ENCODE data around the gene SH2D1B. TPM values are rescaled to one million over a fixed set of nuclear protein-coding genes. Genes with fewer than 3 reads are reported as not detected.
A peak's percentile ranks its signal among the peaks of the same experiment; 100 is the strongest.

SH2D1B gene
- total and polyA plus RNA-seq, 4 donors = 0.17 to 0.84 (median 0.30) TPM

- TF ChIP-seq, protein P1, sequence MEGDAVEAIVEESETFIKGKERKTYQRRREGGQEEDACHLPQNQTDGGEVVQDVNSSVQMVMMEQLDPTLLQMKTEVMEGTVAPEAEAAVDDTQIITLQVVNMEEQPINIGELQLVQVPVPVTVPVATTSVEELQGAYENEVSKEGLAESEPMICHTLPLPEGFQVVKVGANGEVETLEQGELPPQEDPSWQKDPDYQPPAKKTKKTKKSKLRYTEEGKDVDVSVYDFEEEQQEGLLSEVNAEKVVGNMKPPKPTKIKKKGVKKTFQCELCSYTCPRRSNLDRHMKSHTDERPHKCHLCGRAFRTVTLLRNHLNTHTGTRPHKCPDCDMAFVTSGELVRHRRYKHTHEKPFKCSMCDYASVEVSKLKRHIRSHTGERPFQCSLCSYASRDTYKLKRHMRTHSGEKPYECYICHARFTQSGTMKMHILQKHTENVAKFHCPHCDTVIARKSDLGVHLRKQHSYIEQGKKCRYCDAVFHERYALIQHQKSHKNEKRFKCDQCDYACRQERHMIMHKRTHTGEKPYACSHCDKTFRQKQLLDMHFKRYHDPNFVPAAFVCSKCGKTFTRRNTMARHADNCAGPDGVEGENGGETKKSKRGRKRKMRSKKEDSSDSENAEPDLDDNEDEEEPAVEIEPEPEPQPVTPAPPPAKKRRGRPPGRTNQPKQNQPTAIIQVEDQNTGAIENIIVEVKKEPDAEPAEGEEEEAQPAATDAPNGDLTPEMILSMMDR (IDR thresholded peaks at IDR 0.05; ENCODE audit: low read depth, low read length, missing input control) = no peak
- TF ChIP-seq SP1 (IDR thresholded peaks at IDR 0.05) (no peak), HNF4G (IDR thresholded peaks at IDR 0.05) (no peak), GABPA (IDR thresholded peaks at IDR 0.05 in 1 of 2, conservative IDR thresholded peaks at IDR 0.05 in 1 of 2) (no peak), EGR1 (IDR thresholded peaks at IDR 0.05; ENCODE audit: low read depth in 2 of 2) (no peak), FOXA2 (IDR thresholded peaks at IDR 0.05) (no peak), FOXA1 (IDR thresholded peaks at IDR 0.05) (no peak), NR2F2 (IDR thresholded peaks at IDR 0.05) (no peak), JUND (IDR thresholded peaks at IDR 0.05) (no peak), YY1 (IDR thresholded peaks at IDR 0.05) (no peak), RXRA (IDR thresholded peaks at IDR 0.05) (no peak), ZBTB33 (IDR thresholded peaks at IDR 0.05) (no peak), HNF4A (conservative IDR thresholded peaks at IDR 0.05) (no peak), TAF1 (conservative IDR thresholded peaks at IDR 0.05) (no peak)
- TF ChIP-seq, protein P2, sequence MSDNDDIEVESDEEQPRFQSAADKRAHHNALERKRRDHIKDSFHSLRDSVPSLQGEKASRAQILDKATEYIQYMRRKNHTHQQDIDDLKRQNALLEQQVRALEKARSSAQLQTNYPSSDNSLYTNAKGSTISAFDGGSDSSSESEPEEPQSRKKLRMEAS (IDR thresholded peaks at IDR 0.05) = no peak
- WGBS = 84% methylated on average over 10 of the region's 10 CpGs
- H3K27ac ChIP-seq (ENCODE audit: low read depth in 1 of 2, low read length in 2 of 2) = peak overlapping the region in 1 of 2 donors; percentile 35
- no peak overlapping the region for H3K4me3 ChIP-seq (ENCODE audit: low read depth in 1 of 3, low read length in 3 of 3)
- no peak for DNase-seq (ENCODE audit: low spot score)
- H3K9me3 ChIP-seq (ENCODE audit: control insufficient read depth in 4 of 4, low read length in 3 of 4) = no peaks in the 10 kb centered on the region
- peaks cover 2 to 22% (median 17%) of the 10 kb centered on the region in 4 donors for H3K36me3 ChIP-seq (ENCODE audit: control insufficient read depth in 4 of 4, insufficient read depth in 3 of 4, low read depth in 1 of 4, low read length in 3 of 4)
- no peaks in the 10 kb centered on the region for H3K27me3 ChIP-seq (ENCODE audit: control insufficient read depth in 4 of 4, insufficient read depth in 4 of 4, low read length in 3 of 4)
- no peak overlapping the region for H3K9ac ChIP-seq (ENCODE audit: low read depth in 1 of 2, low read length in 2 of 2)
- H3K4me1 ChIP-seq (ENCODE audit: control insufficient read depth in 4 of 4, insufficient read depth in 4 of 4, low read length in 3 of 4) = peaks cover 3 to 31% (median 15%) of the 10 kb centered on the region in 4 donors
Measured at GRCh38 chr1:162359523-162360236, 52.3 kb downstream of the SH2D1B start.

DNA sequence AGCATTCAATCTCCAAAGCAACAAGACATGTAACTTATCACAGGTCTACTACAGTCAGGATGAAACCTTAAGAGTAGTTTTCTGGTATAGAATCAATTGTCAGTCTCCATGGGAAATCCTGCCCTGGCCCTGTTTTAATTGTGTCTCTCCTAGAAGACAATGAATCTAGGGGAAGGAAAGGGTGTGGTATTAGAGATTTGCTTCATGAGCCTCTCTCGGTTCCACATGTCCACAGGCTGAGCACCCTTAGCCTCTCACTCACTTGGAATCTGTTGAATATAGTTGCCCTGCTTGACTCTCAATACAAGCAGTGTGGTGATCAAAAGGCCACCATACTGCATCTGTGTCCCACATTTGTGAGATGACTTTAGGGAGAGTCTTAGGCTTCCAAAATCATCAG lies 53.0 kb downstream of the SH2D1B start:
- H3K9me3 ChIP-seq (ENCODE audit: control insufficient read depth in 4 of 4, low read length in 3 of 4) = no peaks in the 10 kb centered on the region
- H3K9ac ChIP-seq (ENCODE audit: low read depth in 1 of 2, low read length in 2 of 2) = no peak overlapping the region
- DNase-seq (ENCODE audit: low spot score) = no peak
- peaks cover 3 to 23% (median 12%) of the 10 kb centered on the region in 4 donors for H3K4me1 ChIP-seq (ENCODE audit: control insufficient read depth in 4 of 4, insufficient read depth in 4 of 4, low read length in 3 of 4)
- 85% methylated on average over 1 of the region's 1 CpG for WGBS
- peaks cover 2 to 22% (median 17%) of the 10 kb centered on the region in 4 donors for H3K36me3 ChIP-seq (ENCODE audit: control insufficient read depth in 4 of 4, insufficient read depth in 3 of 4, low read depth in 1 of 4, low read length in 3 of 4)
- no peak overlapping the region for H3K27ac ChIP-seq (ENCODE audit: low read depth in 1 of 2, low read length in 2 of 2)
- H3K4me3 ChIP-seq (ENCODE audit: low read depth in 1 of 3, low read length in 3 of 3) = no peak overlapping the region
- no peaks in the 10 kb centered on the region for H3K27me3 ChIP-seq (ENCODE audit: control insufficient read depth in 4 of 4, insufficient read depth in 4 of 4, low read length in 3 of 4)
- TF ChIP-seq TAF1 (conservative IDR thresholded peaks at IDR 0.05) = no peak
- no peak for TF ChIP-seq RXRA (IDR thresholded peaks at IDR 0.05)
- TF ChIP-seq REST (IDR thresholded peaks at IDR 0.05) = no peak
- no peak for TF ChIP-seq ZBTB33 (IDR thresholded peaks at IDR 0.05)
- TF ChIP-seq SP1 (IDR thresholded peaks at IDR 0.05) = no peak
- no peak for TF ChIP-seq HNF4G (IDR thresholded peaks at IDR 0.05)
- TF ChIP-seq, protein P1 (IDR thresholded peaks at IDR 0.05; ENCODE audit: low read depth, low read length, missing input control) = no peak
- TF ChIP-seq, protein P3, sequence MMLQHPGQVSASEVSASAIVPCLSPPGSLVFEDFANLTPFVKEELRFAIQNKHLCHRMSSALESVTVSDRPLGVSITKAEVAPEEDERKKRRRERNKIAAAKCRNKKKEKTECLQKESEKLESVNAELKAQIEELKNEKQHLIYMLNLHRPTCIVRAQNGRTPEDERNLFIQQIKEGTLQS (IDR thresholded peaks at IDR 0.05) = no peak
- TF ChIP-seq FOXA2 (IDR thresholded peaks at IDR 0.05) = no peak
- no peak for TF ChIP-seq JUND (IDR thresholded peaks at IDR 0.05)
